ENCODE results near the gene C4A.
A peak's percentile ranks its signal among the peaks of the same experiment; 100 is the strongest.
"Not testable (repeated sequence)": the region's sequence is repeated elsewhere in the genome, so short reads cannot be mapped to it uniquely, and the experiment has no call there.

C4A gene

GRCh38 chr6:31961616-31962015 lies 20.2 kb upstream of the C4A start:
- no peak for DNase-seq

- DNase-seq, result no peak
These were observed 17.9 kb upstream of the C4A start for GRCh38 chr6:31963921-31964320.

- no peak for DNase-seq
These were observed 16.2 kb upstream of the C4A start for GRCh38 chr6:31965700-31966099.

DNA sequence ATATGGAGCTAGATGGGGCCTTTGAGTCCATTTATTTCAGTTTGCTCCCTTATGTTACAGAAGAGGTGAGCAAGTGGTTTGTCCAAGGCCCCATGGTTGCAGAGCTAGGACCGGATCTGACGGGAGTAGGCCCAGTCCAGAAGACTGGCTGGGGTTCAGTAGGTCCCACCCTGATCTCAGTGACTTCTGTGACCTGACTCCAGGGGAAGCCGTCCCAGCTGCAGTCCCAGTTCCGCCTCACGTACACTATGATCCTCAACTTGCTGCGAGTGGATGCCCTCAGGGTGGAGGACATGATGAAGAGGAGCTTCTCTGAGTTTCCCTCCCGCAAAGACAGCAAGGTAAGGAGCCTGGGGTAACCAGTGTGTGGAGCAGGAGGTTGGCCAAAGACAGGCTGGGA lies 15.4 kb upstream of the C4A start:
- DNase-seq, result no peak

DNA sequence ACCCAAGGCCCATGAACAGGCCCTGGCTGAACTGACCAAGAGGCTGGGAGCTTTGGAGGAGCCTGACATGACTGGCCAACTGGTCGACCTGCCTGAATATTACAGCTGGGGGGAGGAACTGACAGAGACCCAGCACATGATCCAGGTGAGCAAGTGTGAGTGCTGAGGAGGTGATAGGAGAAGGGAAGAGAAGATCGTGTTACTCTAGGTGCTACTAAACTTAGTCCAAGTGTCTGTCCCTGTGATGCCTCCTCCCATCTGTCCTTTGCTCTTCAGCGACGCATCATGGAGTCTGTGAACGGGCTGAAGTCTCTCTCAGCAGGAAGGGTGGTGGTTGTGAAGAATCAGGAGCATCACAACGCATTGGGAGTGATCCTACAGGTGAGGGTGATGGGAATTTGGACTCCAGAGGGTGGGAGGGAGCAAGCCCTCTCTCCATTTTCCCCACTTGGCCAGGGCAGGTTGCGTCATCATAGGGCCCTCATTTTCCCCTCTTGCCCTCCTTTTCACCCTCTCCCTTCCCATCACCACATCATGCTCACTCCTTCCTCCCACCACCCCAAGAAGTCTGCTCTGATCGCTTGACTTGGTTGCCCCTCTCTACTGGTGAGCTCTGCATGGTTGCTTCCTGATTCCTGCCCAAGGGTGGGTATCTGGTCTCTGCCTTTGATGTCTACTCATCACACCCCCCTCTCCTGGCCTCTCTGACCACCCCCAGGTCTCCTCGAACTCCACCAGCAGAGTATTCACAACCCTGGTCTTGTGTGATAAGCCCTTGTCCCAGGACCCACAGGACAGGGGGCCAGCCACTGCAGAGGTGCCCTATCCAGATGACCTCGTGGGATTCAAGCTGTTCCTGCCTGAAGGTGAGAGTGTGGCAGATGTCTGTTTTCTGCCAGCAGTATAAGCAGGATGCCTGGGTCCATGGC lies 14.6 kb upstream of the C4A start:
- DNase-seq, result no peak

GRCh38 chr6:31967926-31968320 lies 13.9 kb upstream of the C4A start:
- no peak for DNase-seq

GRCh38 chr6:31968326-31968725 lies 13.5 kb upstream of the C4A start:
- DNase-seq, result no peak

GRCh38 chr6:31968791-31969711 lies 12.8 kb upstream of the C4A start:
- no peak for DNase-seq

GRCh38 chr6:31969712-31970603 lies 11.9 kb upstream of the C4A start:
- DNase-seq, result no peak

DNA sequence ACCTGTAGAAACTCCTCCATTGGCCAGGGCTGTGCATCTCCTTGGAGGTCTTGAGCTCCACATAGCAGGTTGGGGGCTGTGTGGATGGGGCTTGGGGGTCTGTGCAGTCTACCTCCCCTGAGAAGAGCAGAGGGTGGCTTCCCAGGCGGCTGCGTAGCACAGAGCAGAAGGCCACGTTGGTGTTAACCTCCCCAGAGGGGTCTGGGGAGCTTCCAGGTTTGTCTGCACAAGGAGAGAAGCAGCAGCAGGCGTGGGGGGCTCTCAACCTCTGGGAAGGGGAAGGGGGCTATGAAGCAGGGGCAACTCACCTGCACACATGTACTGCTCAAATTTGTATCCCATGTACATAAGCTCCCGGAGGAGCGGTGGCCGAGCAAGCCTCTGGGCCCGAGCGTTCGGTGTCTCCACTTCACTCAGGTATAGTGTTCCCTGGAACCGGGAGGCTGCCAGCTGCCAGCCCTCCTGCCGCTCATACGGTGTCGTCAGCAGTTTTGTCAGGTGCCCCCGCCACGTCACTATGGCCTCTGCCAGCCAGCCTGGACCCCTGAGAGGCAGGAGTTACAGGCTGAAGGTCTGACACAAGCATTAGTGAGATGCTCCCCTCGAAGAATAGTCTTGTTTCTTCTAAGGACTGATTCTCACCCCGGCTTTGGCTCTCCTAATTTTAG lies 11.1 kb upstream of the C4A start:
- DNase-seq, result peak in 2 of 3 experiments; percentile 51 to 69

- DNase-seq, result peak in 2 of 3 experiments; percentile 59 to 69
These were observed 10.4 kb upstream of the C4A start for GRCh38 chr6:31971279-31971992.

DNA sequence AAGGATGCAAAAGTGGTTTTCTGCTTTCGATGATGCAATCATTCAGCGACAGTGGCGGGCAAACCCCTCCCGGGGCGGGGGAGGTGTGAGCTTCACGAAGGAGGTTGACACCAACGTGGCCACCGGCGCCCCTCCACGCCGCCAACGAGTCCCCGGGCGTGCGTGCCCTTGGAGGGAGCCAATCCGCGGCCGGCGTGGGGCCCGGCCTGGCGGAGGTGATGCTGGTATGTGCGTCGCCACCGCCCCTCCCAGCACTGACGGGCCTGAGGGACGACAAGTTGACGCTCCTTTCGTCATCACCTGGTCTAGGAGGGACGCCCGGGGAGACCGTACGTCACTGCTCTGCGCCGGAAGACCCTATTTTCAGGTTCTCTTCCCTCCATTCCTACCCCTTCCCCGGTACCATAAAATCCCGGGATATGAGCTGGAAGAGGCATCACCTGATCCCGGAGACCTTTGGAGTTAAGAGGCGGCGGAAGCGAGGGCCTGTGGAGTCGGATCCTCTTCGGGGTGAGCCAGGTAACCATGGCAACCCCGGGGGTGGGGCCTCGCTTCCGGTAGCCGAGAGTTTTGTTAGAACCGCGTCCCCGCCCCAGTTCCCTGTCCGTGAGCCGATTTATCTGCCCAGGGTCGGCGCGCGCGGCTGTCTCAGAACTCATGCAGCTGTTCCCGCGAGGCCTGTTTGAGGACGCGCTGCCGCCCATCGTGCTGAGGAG lies 9.7 kb upstream of the C4A start, which contains the start of gene DXO:
TSS of gene DXO (minus strand) at position 146 of the 716 bp plus-strand sequence. CDS start 463 bp downstream, outside the sequence.
- peak; percentile 99 to 100 (median 100) for DNase-seq

- no peak for DNase-seq
These were observed 9.0 kb upstream of the C4A start for GRCh38 chr6:31972709-31973350.

- DNase-seq, result not testable (repeated sequence)
These were observed 5.8 kb upstream of the C4A start for GRCh38 chr6:31976065-31976464.

- DNase-seq, result no peak
These were observed 3.9 kb upstream of the C4A start for GRCh38 chr6:31977816-31978431.

- no peak for DNase-seq
These were observed 3.0 kb upstream of the C4A start for GRCh38 chr6:31978831-31979230.

DNA sequence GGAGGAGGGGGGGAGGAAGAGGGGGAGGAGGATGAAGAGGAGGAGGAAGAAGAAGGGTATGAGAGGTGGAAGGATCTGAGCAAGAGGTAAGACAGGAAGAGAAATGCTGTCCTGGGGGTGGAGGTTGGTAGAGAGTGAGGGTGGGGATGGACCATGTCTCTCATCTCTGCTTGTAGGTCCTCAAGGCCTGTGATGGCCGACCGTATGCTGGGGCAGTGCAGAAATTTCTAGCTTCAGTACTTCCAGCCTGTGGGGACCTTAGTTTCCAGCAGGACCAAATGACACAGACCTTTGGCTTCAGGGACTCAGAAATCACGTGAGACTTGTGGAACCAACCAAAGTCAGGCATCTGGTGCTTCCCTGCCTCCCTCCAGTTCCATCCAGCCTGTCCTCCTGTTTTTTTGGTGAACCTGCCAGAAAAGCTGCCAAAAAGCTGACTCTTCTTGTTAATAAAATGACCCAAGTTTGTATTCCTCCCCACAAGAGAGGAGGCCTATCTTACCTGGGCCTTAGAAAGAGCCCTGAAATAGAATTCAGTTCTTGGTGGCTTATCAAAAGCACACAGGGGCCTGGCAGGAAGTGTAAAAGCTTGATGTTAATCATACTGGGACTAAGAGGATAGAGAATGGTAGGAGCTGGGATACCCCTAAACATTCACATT lies 2.5 kb upstream of the C4A start:
- DNase-seq, result no peak

DNA sequence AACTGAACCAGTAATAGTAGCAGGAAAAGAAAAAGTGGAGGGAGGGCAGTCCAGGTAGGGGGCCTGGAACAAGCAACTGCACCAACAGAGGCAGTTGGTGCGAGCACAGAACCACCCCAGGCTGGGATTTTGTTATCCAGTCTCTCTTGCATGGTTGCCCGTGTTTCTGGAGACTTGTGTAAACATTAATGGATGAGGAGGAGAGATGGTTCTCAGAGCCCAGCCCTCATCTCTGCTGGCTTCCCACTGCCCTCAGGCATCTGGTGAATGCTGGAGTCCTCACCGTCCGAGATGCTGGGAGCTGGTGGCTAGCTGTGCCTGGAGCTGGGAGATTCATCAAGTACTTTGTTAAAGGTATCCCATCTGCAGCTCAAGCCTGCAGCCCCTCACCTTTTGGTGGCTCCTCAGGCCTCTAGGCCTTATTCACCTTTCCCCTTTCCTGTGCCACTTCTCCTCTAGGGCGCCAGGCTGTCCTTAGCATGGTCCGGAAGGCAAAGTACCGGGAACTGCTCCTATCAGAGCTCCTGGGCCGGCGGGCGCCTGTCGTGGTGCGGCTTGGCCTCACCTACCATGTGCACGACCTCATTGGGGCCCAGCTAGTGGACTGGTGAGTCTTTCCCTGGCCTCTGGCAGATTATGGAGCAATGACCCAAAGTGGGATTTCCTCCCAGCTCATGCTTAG lies 1.5 kb upstream of the C4A start:
- not testable (repeated sequence) for DNase-seq

Data from NCI-H1417 (cell line).